Measurements from ENCODE around the gene FCN2.

FCN2 gene

GRCh38 chr9:134879664-134880483 lies 736 bp upstream of the FCN2 start:
- Histone ChIP-seq H2AFZ (ENCODE audit: low read length) (no peak overlapping the region), H3K4me1 (ENCODE audit: control insufficient read depth in 2 of 2, insufficient read depth in 1 of 2, low read depth in 1 of 2, low read length in 2 of 2) (no peaks in the 10 kb centered on the region), H3K9me3 (replicated peaks in 1 of 2; ENCODE audit: control insufficient read depth in 2 of 2, insufficient read depth in 1 of 2, low read depth in 1 of 2, low read length in 2 of 2) (no peaks in the 10 kb centered on the region), H3K36me3 (replicated peaks in 1 of 2; ENCODE audit: control insufficient read depth in 2 of 2, insufficient read depth in 2 of 2, low read length in 2 of 2) (no peaks in the 10 kb centered on the region), H3K14ac (ENCODE audit: low read length) (no peak overlapping the region), H3K27me3 (ENCODE audit: control insufficient read depth in 3 of 3, insufficient read depth in 3 of 3, low read depth in 1 of 3, low read length in 3 of 3) (no peaks in the 10 kb centered on the region), H3K4me2 (ENCODE audit: insufficient read depth, low read length, poor library complexity, severe bottlenecking) (no peak overlapping the region), H3K9ac (ENCODE audit: low read depth, low read length, poor library complexity) (no peak overlapping the region), H3K23ac (ENCODE audit: low read depth, low read length, poor library complexity) (no peak overlapping the region), H2BK12ac (ENCODE audit: low read length) (no peak overlapping the region), H2BK15ac (ENCODE audit: low read length) (no peak overlapping the region), H3K27ac (replicated peaks; ENCODE audit: low read length) (no peak overlapping the region), H3K4me3 (ENCODE audit: low read length in 2 of 2) (no peak overlapping the region), H2AK5ac (ENCODE audit: low read depth, low read length) (no peak overlapping the region), H2BK120ac (ENCODE audit: low read depth, low read length) (no peak overlapping the region), H3K4ac (ENCODE audit: low read length) (no peak overlapping the region), H4K8ac (ENCODE audit: low read depth, low read length) (no peak overlapping the region), H3K18ac (ENCODE audit: low read length) (peak overlapping the region; percentile 2), H3K79me1 (ENCODE audit: low read depth, low read length) (no peaks in the 10 kb centered on the region), H2BK5ac (ENCODE audit: low read length) (no peak overlapping the region), H4K91ac (ENCODE audit: low read depth, low read length, poor library complexity) (no peak overlapping the region)
- no CpG with 5 or more reads among the region's 13 CpGs for WGBS, 2 donors (ENCODE audit: extremely low coverage in 2 of 2, insufficient read length in 2 of 2, insufficient replicate concordance in 1 of 2)
- DNase-seq (ENCODE audit: low spot score) = no peak

GRCh38 chr9:134881313-134881670 lies 682 bp downstream of the FCN2 start:
- no peak overlapping the region for H2BK120ac ChIP-seq (ENCODE audit: low read depth, low read length)
- H4K91ac ChIP-seq (ENCODE audit: low read depth, low read length, poor library complexity) = no peak overlapping the region
- no CpG with 5 or more reads among the region's 13 CpGs for WGBS, 2 donors (ENCODE audit: extremely low coverage in 2 of 2, insufficient read length in 2 of 2, insufficient replicate concordance in 1 of 2)
- H3K4me2 ChIP-seq (ENCODE audit: insufficient read depth, low read length, poor library complexity, severe bottlenecking) = no peak overlapping the region
- H2BK5ac ChIP-seq (ENCODE audit: low read length) = no peak overlapping the region
- H3K23ac ChIP-seq (ENCODE audit: low read depth, low read length, poor library complexity) = no peak overlapping the region
- no peak overlapping the region for H3K14ac ChIP-seq (ENCODE audit: low read length)
- no peak overlapping the region for H2BK15ac ChIP-seq (ENCODE audit: low read length)
- H3K36me3 ChIP-seq (replicated peaks in 1 of 2; ENCODE audit: control insufficient read depth in 2 of 2, insufficient read depth in 2 of 2, low read length in 2 of 2) = no peaks in the 10 kb centered on the region
- H4K8ac ChIP-seq (ENCODE audit: low read depth, low read length) = no peak overlapping the region
- no peak overlapping the region for H3K27ac ChIP-seq (replicated peaks; ENCODE audit: low read length)
- H3K27me3 ChIP-seq (ENCODE audit: control insufficient read depth in 3 of 3, insufficient read depth in 3 of 3, low read depth in 1 of 3, low read length in 3 of 3) = no peaks in the 10 kb centered on the region
- H3K79me1 ChIP-seq (ENCODE audit: low read depth, low read length) = no peaks in the 10 kb centered on the region
- no peak overlapping the region for H2AFZ ChIP-seq (ENCODE audit: low read length)
- H2AK5ac ChIP-seq (ENCODE audit: low read depth, low read length) = no peak overlapping the region
- no peak overlapping the region for H3K18ac ChIP-seq (ENCODE audit: low read length)
- no peak overlapping the region for H2BK12ac ChIP-seq (ENCODE audit: low read length)
- H3K4me3 ChIP-seq (ENCODE audit: low read length in 2 of 2) = no peak overlapping the region
- H3K4me1 ChIP-seq (ENCODE audit: control insufficient read depth in 2 of 2, insufficient read depth in 1 of 2, low read depth in 1 of 2, low read length in 2 of 2) = no peaks in the 10 kb centered on the region
- no peaks in the 10 kb centered on the region for H3K9me3 ChIP-seq (replicated peaks in 1 of 2; ENCODE audit: control insufficient read depth in 2 of 2, insufficient read depth in 1 of 2, low read depth in 1 of 2, low read length in 2 of 2)
- H3K9ac ChIP-seq (ENCODE audit: low read depth, low read length, poor library complexity) = no peak overlapping the region
- DNase-seq (ENCODE audit: low spot score) = no peak
- no peak overlapping the region for H3K4ac ChIP-seq (ENCODE audit: low read length)

GRCh38 chr9:134882204-134882785 lies 1.7 kb downstream of the FCN2 start:
- Histone ChIP-seq H3K14ac (ENCODE audit: low read length) (peak overlapping the region; percentile 65), H4K8ac (ENCODE audit: low read depth, low read length) (no peak overlapping the region), H3K9ac (ENCODE audit: low read depth, low read length, poor library complexity) (no peak overlapping the region), H2BK12ac (ENCODE audit: low read length) (no peak overlapping the region), H3K36me3 (replicated peaks in 1 of 2; ENCODE audit: control insufficient read depth in 2 of 2, insufficient read depth in 2 of 2, low read length in 2 of 2) (no peaks in the 10 kb centered on the region), H4K91ac (ENCODE audit: low read depth, low read length, poor library complexity) (no peak overlapping the region), H3K4me3 (ENCODE audit: low read length in 2 of 2) (no peak overlapping the region), H3K4me2 (ENCODE audit: insufficient read depth, low read length, poor library complexity, severe bottlenecking) (no peak overlapping the region), H3K18ac (ENCODE audit: low read length) (no peak overlapping the region), H3K27ac (replicated peaks; ENCODE audit: low read length) (no peak overlapping the region), H2AK5ac (ENCODE audit: low read depth, low read length) (no peak overlapping the region), H2AFZ (ENCODE audit: low read length) (no peak overlapping the region), H3K9me3 (replicated peaks in 1 of 2; ENCODE audit: control insufficient read depth in 2 of 2, insufficient read depth in 1 of 2, low read depth in 1 of 2, low read length in 2 of 2) (no peaks in the 10 kb centered on the region), H2BK120ac (ENCODE audit: low read depth, low read length) (no peak overlapping the region), H3K4me1 (ENCODE audit: control insufficient read depth in 2 of 2, insufficient read depth in 1 of 2, low read depth in 1 of 2, low read length in 2 of 2) (no peaks in the 10 kb centered on the region), H3K27me3 (ENCODE audit: control insufficient read depth in 3 of 3, insufficient read depth in 3 of 3, low read depth in 1 of 3, low read length in 3 of 3) (no peaks in the 10 kb centered on the region), H3K79me1 (ENCODE audit: low read depth, low read length) (no peaks in the 10 kb centered on the region), H2BK5ac (ENCODE audit: low read length) (no peak overlapping the region), H2BK15ac (ENCODE audit: low read length) (no peak overlapping the region), H3K23ac (ENCODE audit: low read depth, low read length, poor library complexity) (no peak overlapping the region), H3K4ac (ENCODE audit: low read length) (no peak overlapping the region)
- no CpG with 5 or more reads among the region's 3 CpGs for WGBS, 2 donors (ENCODE audit: extremely low coverage in 2 of 2, insufficient read length in 2 of 2, insufficient replicate concordance in 1 of 2)
- no peak for DNase-seq (ENCODE audit: low spot score)

- Histone ChIP-seq H3K9me3 (replicated peaks in 1 of 2; ENCODE audit: control insufficient read depth in 2 of 2, insufficient read depth in 1 of 2, low read depth in 1 of 2, low read length in 2 of 2) (no peaks in the 10 kb centered on the region), H3K4me2 (ENCODE audit: insufficient read depth, low read length, poor library complexity, severe bottlenecking) (no peak overlapping the region), H3K4me1 (ENCODE audit: control insufficient read depth in 2 of 2, insufficient read depth in 1 of 2, low read depth in 1 of 2, low read length in 2 of 2) (no peaks in the 10 kb centered on the region), H3K18ac (ENCODE audit: low read length) (peak overlapping the region; percentile 48), H3K27me3 (ENCODE audit: control insufficient read depth in 3 of 3, insufficient read depth in 3 of 3, low read depth in 1 of 3, low read length in 3 of 3) (peaks cover 0 to 2% (median 0%) of the 10 kb centered on the region in 3 experiments), H3K79me1 (ENCODE audit: low read depth, low read length) (no peaks in the 10 kb centered on the region), H2BK12ac (ENCODE audit: low read length) (no peak overlapping the region), H4K91ac (ENCODE audit: low read depth, low read length, poor library complexity) (no peak overlapping the region), H3K36me3 (replicated peaks in 1 of 2; ENCODE audit: control insufficient read depth in 2 of 2, insufficient read depth in 2 of 2, low read length in 2 of 2) (no peaks in the 10 kb centered on the region), H4K8ac (ENCODE audit: low read depth, low read length) (no peak overlapping the region), H2BK15ac (ENCODE audit: low read length) (no peak overlapping the region), H3K9ac (ENCODE audit: low read depth, low read length, poor library complexity) (no peak overlapping the region), H3K14ac (ENCODE audit: low read length) (no peak overlapping the region), H2BK5ac (ENCODE audit: low read length) (no peak overlapping the region), H2BK120ac (ENCODE audit: low read depth, low read length) (no peak overlapping the region), H3K27ac (replicated peaks; ENCODE audit: low read length) (no peak overlapping the region), H3K4ac (ENCODE audit: low read length) (no peak overlapping the region), H2AK5ac (ENCODE audit: low read depth, low read length) (no peak overlapping the region), H2AFZ (ENCODE audit: low read length) (no peak overlapping the region), H3K23ac (ENCODE audit: low read depth, low read length, poor library complexity) (no peak overlapping the region), H3K4me3 (ENCODE audit: low read length in 2 of 2) (no peak overlapping the region)
- no CpG with 5 or more reads among the region's 18 CpGs for WGBS, 2 donors (ENCODE audit: extremely low coverage in 2 of 2, insufficient read length in 2 of 2, insufficient replicate concordance in 1 of 2)
- DNase-seq (ENCODE audit: low spot score) = no peak
Observed at GRCh38 chr9:134883040-134883782, 2.6 kb downstream of the FCN2 start.
